ENCODE measurements around the gene DES. TPM values are rescaled to one million over a fixed set of nuclear protein-coding genes. Genes with fewer than 3 reads are reported as not detected.

DES gene
- total and polyA plus RNA-seq, 9 of the 15 experiments (the other 6 are each of a cell fraction or from before 2014, with no cell fraction given) = 2.5 to 58.9 (median 21.9) TPM

- no peak for TF ChIP-seq U2AF2 (optimal IDR thresholded peaks at IDR 0.05; ENCODE audit: low read depth, low read length)
- TF ChIP-seq POLR2AphosphoS5 (IDR thresholded peaks at IDR 0.05; ENCODE audit: control insufficient read depth, insufficient read depth, low read depth, low read length) = no peak
- no peak for TF ChIP-seq MEF2D (tag; conservative IDR thresholded peaks at IDR 0.05; ENCODE audit: low read depth)
- TF ChIP-seq ZBTB33 (CRISPR knock-in tag; IDR thresholded peaks at IDR 0.05) = no peak
Observed at GRCh38 chr2:219468410-219469185, 50.4 kb downstream of the DES start (continued).

- H3K9me3 ChIP-seq (replicated peaks; ENCODE audit: control insufficient read depth, insufficient read depth, low read depth, low read length) = no peaks in the 10 kb centered on the region
- intact Hi-C loops (cut with micrococcal nuclease) = no loop called here
- peak; percentile 42 to 71 (median 62) for DNase-seq (ENCODE audit: extremely low read depth in 1 of 4, low spot score in 3 of 4)
- no peak overlapping the region for H3K4me3 ChIP-seq
- CTCF ChIA-PET (ENCODE audit: low intra/inter-chr PET ratio) = no interaction called here
- no peaks in the 10 kb centered on the region for H3K27me3 ChIP-seq (ENCODE audit: control insufficient read depth in 2 of 2, insufficient read depth in 2 of 2, low read length in 2 of 2)
- no peaks in the 10 kb centered on the region for H3K36me3 ChIP-seq (ENCODE audit: control insufficient read depth, insufficient read depth, low read length)
- no peak overlapping the region for H2AFZ ChIP-seq (ENCODE audit: low read depth, low read length)
- peaks cover 12 to 61% of the 10 kb centered on the region in 2 experiments; a peak in 4 of 5 replicates for H3K4me1 ChIP-seq (replicated peaks in 1 of 2; ENCODE audit: control insufficient read depth in 2 of 2, insufficient read depth in 2 of 2, low read length in 2 of 2)
- ATAC-seq = peak; percentile 64
- FAIRE-seq = no peak
- POLR2A ChIA-PET = interaction anchor here (0.6 kb wide), 1 partner anchor 16 kb away, joined by 3 read pairs; no protein-coding TSS in a partner anchor
- peak overlapping the region in 1 of 2 experiments; percentile 52; a peak in 2 of 4 replicates for H3K9ac ChIP-seq (ENCODE audit: insufficient read depth in 1 of 2, low read depth in 2 of 2, low read length in 2 of 2)
- no TSS peak for BruUV-seq (replicated peaks)
- no peaks in the 10 kb centered on the region for H4K20me1 ChIP-seq (replicated peaks; ENCODE audit: control insufficient read depth, insufficient read depth, low read length)
- no peak overlapping the region for H3K4me2 ChIP-seq (ENCODE audit: insufficient read depth, low read length)
- WGBS (ENCODE audit: insufficient coverage, low coverage, missing lambda C conversion rate) = 63% methylated on average over 13 of the region's 16 CpGs
- 0 out of 3 replicates have a peak overlapping the region, but pooled peaks have one; percentile 39 for H3K27ac ChIP-seq (ENCODE audit: extremely low read depth, low read depth, low read length)
- H3K79me2 ChIP-seq (ENCODE audit: control insufficient read depth, insufficient read depth, low read length) = no peaks in the 10 kb centered on the region
- in situ Hi-C loops (cut with MboI) = no loop called here
- no peaks in the 10 kb centered on the region for H3K9me1 ChIP-seq (ENCODE audit: control insufficient read depth, insufficient read depth, low read length)
- TF ChIP-seq ATF3 (IDR thresholded peaks at IDR 0.05) (peak; percentile 71), ATF3 (CRISPR knock-in tag; conservative IDR thresholded peaks at IDR 0.05) (no peak), CREM (IDR thresholded peaks at IDR 0.05; ENCODE audit: low read depth) (peak; percentile 24; the same call in 1 of the 2 replicates), MXD1 (CRISPR knock-in tag; IDR thresholded peaks at IDR 0.05; ENCODE audit: borderline replicate concordance, poor library complexity, severe bottlenecking) (no peak), C11orf30 (IDR thresholded peaks at IDR 0.05; ENCODE audit: low read depth) (peak; percentile 56), POLR2B (IDR thresholded peaks at IDR 0.05; ENCODE audit: low read depth, partially characterized antibody) (no peak), NFE2 (IDR thresholded peaks at IDR 0.05; ENCODE audit: low read depth) (peak; percentile 78), RBM34 (IDR thresholded peaks at IDR 0.05; ENCODE audit: borderline replicate concordance, insufficient read depth, low read length) (no peak), SIN3A (IDR thresholded peaks at IDR 0.05; ENCODE audit: borderline replicate concordance in 2 of 2, control insufficient read depth in 1 of 2, low read depth in 2 of 2, low read length in 2 of 2) (no peak), NCOR1 (IDR thresholded peaks at IDR 0.05) (no peak), TFAP4 (CRISPR knock-in tag; IDR thresholded peaks at IDR 0.05; ENCODE audit: borderline replicate concordance) (peak; percentile 12; the same call in 1 of the 2 replicates)
Observed at GRCh38 chr2:219469186-219469724, 51.1 kb downstream of the DES start.

All from K562 (cell line).